ENCODE results near the gene PDGFC.

The PDGFC gene

GRCh38 chr4:156901871-156902270 lies 69.7 kb downstream of the PDGFC start:
- H3K4me3 ChIP-seq (ENCODE audit: low read depth, low read length) = no peak overlapping the region
- TF ChIP-seq CTCF (IDR thresholded peaks at IDR 0.05; ENCODE audit: low read depth, low read length) = no peak

- H3K4me3 ChIP-seq (ENCODE audit: low read depth, low read length) = no peak overlapping the region
- TF ChIP-seq CTCF (IDR thresholded peaks at IDR 0.05; ENCODE audit: low read depth, low read length) = no peak
Measured at GRCh38 chr4:156898373-156899117, 73.1 kb downstream of the PDGFC start.

GRCh38 chr4:156896527-156896926 lies 75.1 kb downstream of the PDGFC start:
- TF ChIP-seq CTCF (IDR thresholded peaks at IDR 0.05; ENCODE audit: low read depth, low read length) = no peak

GRCh38 chr4:156894234-156894633 lies 77.4 kb downstream of the PDGFC start:
- H3K4me3 ChIP-seq (ENCODE audit: low read depth, low read length) = no peak overlapping the region
- no peak for TF ChIP-seq CTCF (IDR thresholded peaks at IDR 0.05; ENCODE audit: low read depth, low read length)

More at GRCh38 chr4:156896527-156896926, 75.1 kb downstream of the PDGFC start:
- no peak overlapping the region for H3K4me3 ChIP-seq (ENCODE audit: low read depth, low read length)

GRCh38 chr4:156892805-156893204 lies 78.8 kb downstream of the PDGFC start:
- no peak for TF ChIP-seq CTCF (IDR thresholded peaks at IDR 0.05; ENCODE audit: low read depth, low read length)

GRCh38 chr4:156889616-156890594 lies 81.7 kb downstream of the PDGFC start:
- H3K4me3 ChIP-seq (ENCODE audit: low read depth, low read length) = no peak overlapping the region
- TF ChIP-seq CTCF (IDR thresholded peaks at IDR 0.05; ENCODE audit: low read depth, low read length) = no peak

More at GRCh38 chr4:156892805-156893204, 78.8 kb downstream of the PDGFC start:
- H3K4me3 ChIP-seq (ENCODE audit: low read depth, low read length) = no peak overlapping the region
